Skin of body (tissue), 2 donors: ENCODE results near the gene ZDHHC5. TPM values are rescaled to one million over a fixed set of nuclear protein-coding genes. Genes with fewer than 3 reads are reported as not detected.
"Not testable (repeated sequence)": the region's sequence is repeated elsewhere in the genome, so short reads cannot be mapped to it uniquely, and the experiment has no call there.

Experiments
- DNase-seq: peaks from one replicate; lab custom pipeline; 2025; lab: John Stamatoyannopoulos, UW
- total RNA-seq: library from RNA; depleted of rRNA; stranded (reverse); fragments of >200 nt; gene quantifications from one replicate; pipeline ENCODE4 v1.2.3, GENCODE V29; 2014

ZDHHC5 gene
- total RNA-seq, 1 donor from 2014 or later: 23.8 TPM

DNA sequence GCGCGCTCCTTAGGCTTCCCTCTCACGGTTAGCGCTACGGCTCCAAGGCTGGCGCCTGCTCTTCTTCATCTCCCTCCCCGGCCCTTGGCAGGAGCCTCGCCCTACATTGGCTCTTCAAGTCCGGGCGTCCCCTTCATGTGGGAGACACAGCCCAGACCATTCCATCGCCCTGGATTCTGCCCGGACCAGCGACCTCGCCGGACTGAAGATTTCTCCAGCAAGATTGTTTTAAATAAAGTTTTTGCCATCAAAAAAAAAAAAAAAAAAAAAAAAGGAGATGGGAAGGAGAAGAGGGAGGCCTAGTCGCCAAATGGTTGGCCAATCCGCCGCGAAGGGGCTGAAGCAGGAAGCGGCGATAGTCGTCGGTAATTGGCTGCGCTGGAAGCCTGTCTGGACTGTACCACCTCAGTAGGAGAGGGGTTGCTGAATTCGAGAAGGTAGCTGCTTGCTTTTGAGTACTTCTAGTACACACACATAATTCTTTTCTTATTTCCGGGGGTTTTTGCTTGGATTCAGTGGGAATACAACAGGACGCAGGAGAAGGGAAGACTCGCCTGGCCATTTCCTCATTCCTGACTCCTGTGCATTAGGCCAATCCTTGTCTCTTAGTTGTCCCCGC is 688 bp upstream of the ZDHHC5 start:
- DNase-seq: peak; percentile 100

DNA sequence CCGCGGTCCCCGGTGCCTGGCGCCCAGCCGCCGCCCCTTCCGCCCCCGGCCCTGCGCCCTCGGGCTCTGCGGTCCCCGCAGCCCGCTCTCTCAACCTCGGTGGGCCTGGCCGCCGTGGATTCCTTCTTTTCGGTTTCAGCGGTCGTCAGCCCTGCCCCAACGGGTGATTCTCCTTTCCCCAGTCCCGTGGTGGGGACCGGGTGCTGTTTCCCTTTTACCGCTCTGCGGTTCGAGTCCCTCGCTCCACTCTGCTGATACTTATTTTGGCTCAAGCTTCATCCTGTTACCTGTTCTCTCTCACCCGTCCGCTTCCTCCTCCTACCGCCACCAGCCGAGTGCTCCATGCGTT is 494 bp downstream of the ZDHHC5 start:
- no peak for DNase-seq

DNA sequence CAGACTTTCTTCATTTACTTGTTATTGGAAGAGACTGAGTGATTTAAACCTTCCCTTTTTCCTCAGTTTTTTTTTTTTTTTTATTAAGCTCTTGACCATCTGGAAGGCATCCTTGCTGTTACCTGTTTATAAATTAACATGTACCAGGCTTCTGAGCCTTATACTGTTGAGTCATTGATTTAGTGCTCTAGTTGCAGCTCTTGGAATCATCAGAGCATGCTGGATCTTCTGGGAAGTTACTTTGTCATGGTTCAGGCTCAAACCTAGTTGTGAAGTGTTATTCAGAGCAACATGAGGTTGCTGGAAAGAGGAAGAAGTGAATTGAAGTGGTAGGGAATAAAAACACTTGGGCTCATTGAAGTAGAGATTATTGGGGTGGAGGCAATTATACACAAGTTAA is 6.3 kb downstream of the ZDHHC5 start:
- no peak for DNase-seq

DNA sequence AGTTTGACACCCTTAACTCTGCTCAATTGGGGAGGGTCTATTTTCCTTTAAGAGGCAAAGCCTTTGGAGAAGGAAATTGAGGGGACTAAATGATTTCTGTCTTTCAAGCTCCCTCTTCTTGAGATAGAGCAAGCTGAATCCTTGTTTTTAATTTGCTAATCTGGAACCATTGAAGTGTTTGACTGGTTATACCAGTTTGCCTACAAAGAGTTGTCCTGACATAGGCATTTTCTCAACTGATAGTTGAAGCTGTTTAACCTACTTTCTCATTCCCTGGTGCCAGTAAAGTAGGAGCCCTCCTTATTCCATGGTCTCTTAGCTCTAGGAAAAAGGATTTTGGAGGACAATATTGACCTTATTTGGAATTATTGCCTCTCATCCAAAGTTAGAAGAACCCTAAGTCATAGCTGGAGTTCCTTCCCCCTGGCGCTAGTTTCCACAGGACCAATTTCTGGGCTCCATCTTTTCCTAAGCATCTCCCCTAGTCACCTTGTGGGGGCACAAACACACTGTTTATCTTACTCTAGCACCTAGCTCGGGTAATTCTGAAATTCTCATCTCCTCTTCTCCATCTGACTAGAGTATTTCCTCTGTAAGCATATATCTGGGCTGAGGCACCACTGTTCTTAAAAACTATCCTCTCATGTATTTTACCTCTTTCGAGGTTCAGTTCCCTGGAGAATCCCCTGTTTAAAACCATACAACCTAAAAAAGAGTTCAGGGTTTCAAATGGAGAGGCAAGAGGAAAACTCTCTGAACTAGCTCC is 7.4 kb downstream of the ZDHHC5 start:
- no peak for DNase-seq

DNA sequence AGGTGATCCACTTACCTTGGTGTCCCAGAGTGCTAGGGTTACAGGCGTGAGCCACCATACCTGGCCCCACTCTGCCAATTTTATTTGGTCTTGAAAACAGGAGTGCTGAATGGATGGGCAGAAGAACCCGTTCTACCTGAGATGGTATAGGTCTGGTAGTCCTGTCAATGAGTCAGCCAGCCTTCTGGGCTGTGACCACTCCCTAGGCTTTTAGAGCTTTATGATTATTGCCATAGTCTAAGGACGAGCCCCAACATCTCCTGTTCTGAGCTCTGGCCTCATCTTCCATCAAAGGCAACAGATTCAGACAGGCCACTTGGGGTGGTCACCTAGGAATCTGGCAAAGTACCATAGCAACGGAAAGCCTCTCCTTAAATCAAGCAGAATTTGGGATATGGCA is 11.5 kb downstream of the ZDHHC5 start:
- no peak for DNase-seq

DNA sequence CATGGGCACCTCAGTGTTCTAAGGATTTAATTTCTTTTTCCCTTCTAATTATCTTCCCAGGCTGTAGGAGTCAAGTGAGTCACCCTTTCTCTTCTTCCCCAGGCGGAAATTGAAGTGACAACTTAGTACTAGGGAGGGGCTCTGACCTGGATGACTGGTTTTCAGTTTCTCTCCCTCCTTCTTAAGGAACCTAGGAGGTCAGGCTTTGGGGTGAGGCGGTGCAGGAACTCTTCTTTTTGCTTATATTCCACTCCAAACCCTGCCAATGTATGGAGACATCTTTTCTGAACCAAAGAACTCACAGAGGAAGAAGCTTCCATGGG is 12.6 kb downstream of the ZDHHC5 start:
- no peak for DNase-seq

DNA sequence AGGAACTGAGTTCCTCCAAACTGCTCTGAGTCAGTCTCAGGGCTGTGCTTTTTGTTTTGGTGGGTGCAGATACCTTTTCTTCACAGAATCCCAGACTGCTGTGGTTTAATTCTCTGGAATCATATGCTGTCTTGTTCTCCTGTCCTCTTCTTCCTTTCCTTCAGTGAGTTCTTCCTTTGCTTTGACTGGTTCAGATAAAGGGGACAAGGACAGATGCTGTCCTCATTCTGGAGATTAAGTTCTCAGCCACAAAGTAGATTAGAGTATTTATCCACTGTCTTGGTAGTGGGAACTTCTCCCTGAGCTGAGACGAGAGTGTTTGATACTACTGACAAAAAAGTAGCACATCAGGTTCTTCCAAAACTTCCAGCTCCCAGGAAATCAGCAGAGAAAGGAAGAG is 13.3 kb downstream of the ZDHHC5 start:
- no peak for DNase-seq

DNA sequence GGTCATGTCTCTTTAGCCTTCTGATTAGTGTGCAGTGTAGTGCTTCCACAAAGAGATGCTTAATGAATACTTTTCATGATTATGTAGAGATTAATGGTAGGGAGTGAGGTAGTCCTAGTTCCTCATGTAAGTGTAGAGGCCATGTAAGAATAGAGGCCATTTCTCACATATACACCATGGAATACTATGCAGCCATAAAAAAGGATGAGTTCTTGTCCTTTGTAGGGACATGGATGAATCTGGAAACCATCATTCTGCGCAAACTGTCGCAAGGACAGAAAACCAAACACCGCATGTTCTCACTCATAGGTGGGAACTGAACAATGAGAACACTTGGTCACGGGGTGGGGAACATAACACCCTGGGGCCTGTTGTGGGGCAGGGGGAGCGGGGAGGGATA is 22.6 kb downstream of the ZDHHC5 start:
- DNase-seq: not testable (repeated sequence)

DNA sequence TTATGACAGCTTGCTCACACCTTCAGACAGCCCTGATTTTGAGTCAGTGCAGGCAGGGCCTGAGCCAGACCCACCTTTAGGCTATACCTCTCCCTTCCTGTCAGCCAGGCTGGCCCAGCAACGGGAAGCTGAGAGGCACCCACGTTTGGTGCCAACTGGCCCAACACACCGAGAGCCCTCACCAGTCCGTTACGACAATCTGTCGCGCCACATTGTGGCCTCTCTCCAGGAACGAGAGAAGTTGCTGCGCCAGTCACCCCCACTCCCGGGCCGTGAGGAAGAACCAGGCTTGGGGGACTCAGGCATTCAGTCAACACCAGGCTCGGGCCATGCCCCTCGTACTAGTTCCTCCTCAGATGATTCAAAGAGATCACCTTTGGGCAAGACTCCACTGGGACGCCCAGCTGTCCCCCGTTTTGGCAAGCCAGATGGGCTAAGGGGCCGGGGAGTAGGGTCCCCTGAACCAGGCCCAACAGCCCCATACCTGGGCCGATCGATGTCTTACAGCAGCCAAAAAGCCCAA is 31.0 kb downstream of the ZDHHC5 start:
- no peak for DNase-seq

DNA sequence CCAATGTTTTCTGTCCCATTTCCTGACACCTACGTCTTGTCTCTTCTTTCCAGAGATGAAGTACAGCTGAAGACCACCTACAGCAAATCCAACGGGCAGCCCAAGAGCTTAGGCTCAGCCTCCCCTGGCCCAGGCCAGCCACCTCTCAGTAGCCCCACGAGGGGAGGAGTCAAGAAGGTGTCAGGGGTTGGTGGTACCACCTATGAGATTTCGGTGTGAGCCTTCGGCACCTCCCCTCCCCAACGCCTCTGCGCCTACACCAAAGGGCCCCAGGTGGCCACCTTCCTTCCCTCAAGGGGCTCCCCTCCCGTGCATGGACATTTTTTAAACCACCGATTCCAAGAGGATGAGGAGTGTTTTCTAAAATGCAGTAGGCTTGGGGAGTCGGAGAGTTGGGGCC is 31.9 kb downstream of the ZDHHC5 start:
- DNase-seq: no peak

DNA sequence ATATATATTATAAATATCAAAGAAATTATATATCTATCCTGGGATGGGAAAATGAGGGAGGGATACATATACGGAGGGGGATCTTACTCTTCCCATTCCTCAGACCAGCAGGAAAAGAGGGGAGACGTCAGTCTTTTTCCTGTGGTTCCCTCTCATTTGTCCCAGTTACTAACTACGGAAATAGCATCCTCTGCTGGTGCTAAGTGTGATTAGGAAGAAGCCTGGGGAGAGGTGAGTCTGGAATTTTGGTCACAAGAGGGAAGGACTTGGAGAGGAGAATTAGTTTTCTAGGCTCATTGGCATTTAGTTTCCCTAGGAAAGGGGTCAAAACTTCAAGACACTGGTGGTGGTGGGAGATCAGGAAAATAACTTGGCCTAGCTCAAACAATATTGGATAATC is 32.5 kb downstream of the ZDHHC5 start:
- no peak for DNase-seq

DNA sequence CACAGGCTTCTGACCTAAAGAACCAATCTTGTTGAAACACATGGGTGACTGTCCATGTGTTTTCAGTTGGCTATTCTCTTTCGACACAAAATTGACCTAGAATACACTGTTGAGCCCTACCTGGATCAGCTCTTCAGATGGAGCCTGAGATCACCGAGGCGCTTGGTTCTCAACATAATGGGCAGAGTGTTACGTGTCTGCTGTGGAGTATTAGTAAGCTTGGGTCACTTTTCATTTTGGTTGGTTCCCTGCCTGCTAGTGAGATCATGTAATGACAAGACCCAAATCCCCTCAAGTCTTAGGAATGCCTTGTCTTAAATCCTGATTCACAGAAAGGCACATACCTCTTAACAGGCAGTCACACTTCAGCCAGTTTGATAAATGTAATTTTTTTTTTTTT is 35.4 kb downstream of the ZDHHC5 start:
- DNase-seq: no peak

DNA sequence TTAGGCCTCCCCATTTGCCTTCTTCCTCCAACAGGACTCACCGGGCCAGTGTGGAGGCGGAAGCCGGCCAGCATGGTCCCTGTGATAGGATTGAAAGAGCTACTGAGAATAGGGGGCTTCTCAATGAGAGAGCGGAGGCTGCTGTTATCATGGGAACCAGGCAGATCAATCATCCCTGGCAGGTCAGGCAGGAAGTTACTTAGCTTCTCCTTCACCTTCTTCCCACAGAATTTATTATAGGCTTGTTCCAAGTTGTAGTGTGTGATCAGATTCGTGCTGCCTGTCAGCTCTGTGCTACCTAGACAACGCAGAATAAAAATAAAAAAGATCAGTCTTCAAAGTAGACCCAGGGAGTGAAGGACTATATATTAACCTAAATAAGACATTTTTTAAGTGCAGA is 37.0 kb downstream of the ZDHHC5 start:
- DNase-seq: no peak

DNA sequence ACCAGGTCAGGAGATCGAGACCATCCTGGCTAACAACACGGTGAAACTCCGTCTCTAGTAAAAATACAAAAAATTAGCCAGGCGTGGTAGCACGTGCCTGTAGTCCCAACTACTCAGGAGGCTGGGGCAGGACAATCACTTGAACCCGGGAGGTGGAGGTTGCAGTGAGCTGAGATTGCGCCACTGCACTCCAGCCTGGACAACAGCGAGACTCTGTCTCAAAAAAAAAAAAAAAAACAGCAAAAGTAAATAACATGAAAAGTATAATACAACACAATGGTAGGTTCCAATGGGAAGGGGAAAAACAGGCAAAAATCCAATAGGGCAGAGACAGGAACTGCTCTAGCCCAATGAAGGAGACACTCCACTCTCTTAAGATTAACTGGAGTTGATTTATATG is 37.5 kb downstream of the ZDHHC5 start:
- not testable (repeated sequence) for DNase-seq

DNA sequence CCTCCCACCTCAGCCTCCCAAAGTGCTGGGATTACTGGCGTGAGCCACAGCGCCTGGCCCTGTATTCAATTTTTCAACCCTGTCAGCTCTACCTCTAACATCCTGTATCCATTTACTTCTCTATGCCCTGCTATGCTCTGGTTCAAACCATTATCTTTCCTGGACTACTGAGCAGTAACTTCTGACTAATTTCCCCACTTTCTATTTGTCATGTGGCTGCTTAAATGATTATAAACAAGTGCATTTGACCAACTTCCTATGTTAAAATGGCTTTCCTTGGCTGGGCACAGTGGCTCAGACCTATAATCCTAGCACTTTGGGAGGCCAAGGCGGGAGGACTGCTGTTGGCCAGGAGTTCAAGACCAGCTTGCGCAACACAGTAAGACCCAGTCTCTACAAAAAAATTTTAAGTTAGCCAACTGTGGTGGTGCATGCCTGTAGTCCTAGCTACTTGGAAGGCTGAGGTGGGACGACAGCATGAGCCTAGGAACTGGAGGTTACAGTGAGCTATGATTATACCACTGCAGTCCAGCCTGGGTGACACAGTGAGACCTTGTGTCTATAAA is 42.0 kb downstream of the ZDHHC5 start:
- no peak for DNase-seq

DNA sequence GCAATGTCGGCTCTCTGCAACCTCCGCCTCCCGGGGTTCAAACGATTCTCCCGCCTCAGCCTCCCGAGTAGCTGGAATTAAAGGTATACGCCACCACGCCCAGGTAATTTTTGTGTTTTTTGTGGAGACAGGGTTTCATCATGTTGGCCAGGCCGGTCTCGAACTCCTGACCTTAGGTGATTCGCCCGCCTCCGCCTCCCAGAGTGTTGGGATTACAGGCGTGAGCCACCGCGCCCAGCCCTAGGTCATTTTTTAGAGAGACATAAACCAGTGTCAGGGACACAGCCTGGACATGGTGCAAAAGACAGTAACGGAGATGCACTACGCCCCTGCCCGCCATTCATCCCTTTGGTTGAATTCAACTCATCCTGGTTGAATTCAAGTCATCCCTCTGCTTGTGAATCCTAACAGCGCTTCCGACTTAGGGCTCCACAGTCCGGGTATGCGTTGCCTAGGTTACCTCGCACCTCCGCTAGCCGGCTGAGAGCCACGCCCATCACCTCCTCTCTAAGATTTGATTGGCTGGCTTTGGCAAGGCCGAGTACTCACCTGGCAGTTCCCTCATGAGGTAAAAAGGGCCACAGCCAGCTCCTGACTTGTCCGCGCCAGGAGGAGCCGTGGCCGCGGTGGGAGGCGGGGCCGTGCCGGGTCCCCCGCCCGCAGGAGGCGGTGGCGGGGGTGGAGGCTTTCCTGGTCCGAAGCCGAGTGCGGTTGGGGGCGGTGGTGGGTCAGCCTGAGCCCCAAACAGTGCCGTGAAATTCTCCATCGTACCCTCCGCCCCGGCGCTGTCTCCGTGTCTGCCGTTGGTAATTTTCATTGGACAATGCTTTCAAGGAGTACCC is 43.7 kb downstream of the ZDHHC5 start, which contains the start of gene MED19:
MED19 (minus strand) TSS at position 802 of the 842 bp plus-strand sequence; CDS start at position 766, 36 bp downstream.
- no peak for DNase-seq

DNA sequence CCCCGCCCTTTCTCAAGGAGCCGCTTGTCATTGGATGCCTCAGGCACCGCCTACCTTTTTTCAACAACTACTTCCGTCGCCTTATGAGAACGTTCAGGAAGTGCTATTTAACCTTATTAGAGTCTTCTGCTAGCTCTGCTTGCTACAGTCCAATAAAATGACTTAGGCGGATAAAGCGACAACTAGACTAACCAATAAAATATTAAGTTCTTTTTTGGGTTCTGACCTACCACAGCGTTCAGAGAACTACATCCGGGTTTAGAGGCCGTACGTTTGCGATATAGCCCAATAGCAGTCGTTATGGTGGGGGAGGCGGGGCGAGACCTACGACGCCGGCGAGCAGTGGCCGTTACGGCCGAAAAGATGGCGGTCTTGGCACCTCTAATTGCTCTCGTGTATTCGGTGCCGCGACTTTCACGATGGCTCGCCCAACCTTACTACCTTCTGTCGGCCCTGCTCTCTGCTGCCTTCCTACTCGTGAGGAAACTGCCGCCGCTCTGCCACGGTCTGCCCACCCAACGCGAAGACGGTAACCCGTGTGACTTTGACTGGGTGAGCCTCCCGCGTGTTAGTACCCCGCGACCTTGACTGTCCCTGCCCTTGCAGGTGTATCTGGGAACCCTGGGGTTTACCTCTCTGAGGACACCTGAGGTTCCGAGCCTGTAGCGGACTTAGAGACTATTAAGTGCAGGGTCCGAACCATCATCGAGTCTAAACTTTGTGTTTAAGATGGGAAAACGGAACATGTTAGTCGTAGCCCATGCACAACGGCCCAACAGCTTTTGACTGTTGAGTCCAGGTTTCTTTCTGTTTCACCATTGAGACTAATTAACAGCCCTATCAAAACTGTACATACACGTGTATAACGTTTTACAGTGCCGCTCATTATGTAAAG is 44.6 kb downstream of the ZDHHC5 start, which contains the start of gene TMX2:
TMX2 (plus strand) TSS at position 338 of the 895 bp plus-strand sequence; CDS start at position 364, 26 bp downstream.
- DNase-seq: peak; percentile 99

DNA sequence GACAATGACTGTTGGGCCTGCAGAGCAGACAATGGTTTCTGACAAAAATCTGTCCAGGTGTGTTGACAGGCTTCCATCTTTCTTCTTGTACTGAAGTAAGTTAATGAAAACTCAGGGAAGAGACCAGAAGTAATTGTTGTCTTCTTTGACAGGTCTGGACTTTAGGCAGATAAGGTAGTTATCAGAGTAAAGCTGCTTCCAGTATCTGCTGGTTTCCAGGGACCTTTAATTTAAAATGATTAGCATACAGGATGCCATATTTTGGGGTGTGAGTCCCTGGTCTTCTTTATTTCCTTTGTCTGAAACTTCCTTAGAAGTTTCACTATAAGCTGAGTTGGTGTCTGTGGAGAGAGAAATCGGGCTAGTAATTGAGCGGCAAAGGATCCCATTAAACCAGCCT is 45.9 kb downstream of the ZDHHC5 start:
- DNase-seq: no peak

DNA sequence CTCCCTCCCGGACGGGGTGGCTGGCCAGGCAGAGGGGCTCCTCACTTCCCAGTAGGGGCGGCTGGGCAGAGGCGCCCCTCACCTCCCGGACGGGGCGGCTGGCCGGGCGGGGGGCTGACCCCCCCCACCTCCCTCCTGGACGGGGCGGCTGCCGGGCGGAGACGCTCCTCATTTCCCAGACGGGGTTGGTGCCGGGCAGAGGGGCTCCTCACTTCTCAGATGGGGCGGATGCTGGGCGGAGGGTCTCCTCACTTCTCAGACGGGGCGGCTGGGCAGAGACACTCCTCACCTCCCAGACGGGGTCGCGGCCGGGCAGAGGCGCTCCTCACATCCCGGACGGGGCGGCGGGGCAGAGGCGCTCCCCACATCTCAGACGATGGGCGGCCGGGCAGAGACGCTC is 48.8 kb downstream of the ZDHHC5 start:
- DNase-seq: not testable (repeated sequence)

DNA sequence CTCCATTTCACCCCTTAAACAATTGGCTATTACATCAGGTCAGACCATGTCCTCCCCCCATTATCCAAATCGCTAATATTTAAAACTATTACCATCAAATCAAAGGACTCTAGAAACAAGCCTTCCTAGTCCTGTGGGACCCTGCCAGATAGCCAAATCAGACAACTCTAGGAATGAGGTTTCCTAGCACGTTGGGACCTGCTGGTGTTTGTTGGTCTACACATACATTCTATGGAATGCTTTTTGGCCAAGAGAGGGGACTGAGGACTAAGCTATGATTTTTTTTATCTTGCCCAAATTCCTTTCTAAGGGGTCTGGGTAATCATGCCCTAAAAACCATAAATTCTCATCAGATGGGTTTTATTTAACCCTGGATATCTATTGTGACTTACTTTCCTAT is 59.3 kb downstream of the ZDHHC5 start:
- no peak for DNase-seq

DNA sequence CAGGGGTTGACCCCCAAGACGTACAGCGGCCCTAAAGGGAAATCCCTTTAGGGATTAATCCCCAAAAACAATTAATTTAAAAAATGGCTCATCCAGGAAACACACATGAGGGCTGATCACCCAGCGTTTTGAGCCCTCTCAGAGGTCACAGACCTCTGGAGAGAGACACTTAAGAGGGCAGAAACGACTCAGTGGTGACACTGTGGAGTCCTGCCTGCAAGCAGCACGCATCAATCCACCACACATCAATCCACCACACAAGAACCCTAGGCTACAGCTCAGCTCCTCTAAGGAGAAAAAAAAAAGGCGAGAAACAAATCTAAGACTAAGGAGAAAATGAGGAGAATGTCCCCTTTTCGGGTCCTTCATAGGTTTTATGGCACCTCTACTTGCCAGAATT is 60.9 kb downstream of the ZDHHC5 start:
- no peak for DNase-seq
